ENCODE measurements around the gene MAP3K6.

The MAP3K6 gene

DNA sequence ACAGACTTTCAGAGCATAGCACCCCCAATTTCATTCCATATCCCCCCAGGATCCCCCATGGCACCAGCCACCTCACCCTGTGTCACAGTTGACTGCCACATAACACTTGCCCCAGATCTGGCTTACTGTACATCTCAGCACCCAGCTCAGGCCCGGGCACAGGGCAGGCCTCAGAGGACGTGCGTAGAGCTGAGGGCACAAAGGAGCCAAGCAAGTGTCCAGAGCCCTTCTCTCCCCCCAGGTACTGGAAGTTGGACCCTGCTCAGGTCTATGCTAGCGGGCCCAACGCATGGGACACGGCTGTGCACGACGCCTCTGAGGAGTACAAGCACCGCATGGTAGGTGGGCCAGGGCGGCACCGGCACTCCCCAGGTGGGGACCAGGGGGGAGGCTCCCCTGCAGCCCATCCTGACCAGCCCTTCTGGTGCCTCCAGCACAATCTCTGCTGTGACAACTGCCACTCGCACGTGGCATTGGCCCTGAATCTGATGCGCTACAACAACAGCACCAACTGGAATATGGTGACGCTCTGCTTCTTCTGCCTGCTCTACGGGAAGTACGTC lies 33.0 kb downstream of the MAP3K6 start:
- DNase-seq (ENCODE audit: low spot score), result no peak

DNA sequence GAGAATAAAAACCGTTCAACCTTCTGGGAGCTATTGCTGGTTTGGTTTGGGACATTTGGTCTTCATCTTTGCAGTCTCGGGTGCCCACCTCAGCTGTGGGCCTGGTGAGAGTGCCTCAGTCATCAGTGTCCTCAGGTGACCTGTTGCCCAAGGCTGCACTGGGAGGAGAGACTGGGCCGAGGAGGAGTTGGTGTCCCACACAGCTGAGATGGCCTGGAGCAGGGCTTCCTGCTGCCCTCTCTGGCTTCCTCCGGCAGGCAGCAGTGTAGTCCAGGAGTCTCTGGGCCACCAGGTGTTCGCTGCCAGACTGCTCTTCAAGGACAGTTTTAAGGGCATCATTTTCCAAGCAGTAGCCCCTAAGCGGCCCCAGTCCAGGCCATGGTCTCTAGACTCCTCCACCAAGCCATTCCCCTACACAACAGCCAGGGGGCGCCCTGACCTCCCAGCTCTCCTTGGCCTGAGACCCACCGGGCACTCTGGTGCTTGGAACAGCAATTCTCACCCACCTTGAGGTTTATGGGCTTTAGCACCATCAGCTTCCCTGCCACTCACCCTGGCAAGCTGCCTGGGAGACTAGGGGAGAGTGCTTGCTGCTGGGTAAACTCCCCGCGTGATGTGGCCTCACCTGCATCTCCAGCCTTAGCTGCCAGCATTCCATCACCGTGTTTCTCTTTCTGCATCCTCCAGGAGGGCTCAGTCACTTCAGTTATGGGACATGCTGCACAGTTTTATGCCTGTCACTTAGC lies 34.1 kb downstream of the MAP3K6 start:
- peak; percentile 94 for DNase-seq (ENCODE audit: low spot score)

DNA sequence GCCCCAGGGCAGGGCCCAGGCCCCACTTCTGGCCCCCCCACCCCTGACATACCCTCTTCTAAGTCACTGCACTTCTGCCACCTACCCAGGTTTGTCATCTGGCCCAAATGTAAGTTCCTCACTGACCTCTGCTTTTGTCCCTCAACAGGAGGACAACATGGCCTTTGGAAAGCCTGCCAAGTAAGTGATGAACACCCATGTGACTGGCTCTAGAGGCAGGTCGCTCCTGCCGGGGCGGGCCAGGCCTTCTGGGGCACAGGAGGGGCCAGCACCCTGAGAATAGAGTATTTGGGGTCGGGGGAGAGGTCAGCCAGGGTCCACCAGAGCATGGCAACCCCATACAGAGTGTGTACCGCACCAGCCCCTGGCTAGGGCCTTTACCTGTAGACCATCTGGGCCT lies 34.8 kb downstream of the MAP3K6 start:
- no peak for DNase-seq (ENCODE audit: low spot score)

DNA sequence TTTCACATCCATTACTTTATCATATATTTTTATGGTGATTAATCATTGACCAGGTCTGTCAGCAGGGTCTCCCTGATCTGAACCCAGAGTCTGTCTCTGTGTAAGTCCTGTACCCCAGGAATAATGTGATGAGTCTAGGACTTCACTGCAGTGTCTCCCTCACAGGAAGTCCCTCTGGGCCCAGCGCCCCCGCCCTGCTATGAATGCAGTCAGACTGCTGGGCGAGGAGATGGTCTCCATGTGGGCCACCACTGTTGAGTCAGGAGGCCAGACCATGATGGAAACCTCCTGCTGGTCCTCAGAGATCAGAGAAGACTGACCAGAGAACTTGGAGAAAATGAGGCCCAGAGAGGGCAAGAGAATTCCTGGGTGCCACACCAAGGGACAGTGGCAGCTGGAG lies 35.3 kb downstream of the MAP3K6 start:
- no peak for DNase-seq (ENCODE audit: low spot score)

DNA sequence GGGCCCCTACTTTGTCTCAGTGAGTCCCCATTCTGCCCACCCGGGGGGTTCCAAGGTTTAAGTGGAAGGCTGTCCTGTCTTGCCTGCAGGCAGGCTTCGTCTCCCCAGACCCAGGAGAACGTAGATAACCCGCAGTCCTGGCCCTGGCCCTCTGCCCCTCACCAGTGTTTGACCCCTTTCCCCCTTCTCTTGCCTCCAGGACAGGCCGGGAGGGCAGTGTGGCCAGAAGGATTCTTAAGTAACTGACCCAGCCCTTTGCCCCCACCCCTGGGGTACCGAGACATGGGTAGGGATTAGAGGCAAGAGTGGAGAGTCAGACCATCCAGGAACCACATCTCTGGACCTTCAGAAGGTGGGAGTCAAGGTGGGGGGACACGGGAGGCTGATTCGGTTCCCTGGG lies 36.0 kb downstream of the MAP3K6 start:
- DNase-seq (ENCODE audit: low spot score), result no peak

DNA sequence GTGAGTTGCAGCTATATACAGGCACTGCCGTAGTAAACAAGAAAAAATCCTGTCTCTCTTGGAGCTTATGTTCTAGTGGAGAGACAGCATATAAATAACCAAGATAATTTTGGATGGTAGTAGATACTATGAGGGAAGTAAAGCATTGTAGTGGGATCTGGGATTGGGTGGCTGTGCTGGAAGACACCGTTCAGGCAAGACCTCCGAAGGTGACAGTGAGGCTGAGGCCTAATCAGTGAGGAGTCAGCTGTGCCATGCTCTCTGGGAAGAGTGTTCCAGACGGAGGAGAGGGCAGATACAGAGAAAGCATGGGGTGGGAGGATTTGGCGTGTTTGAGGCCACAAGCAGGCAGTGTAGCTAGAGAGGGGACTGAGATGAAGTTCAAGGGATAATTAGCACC lies 38.8 kb downstream of the MAP3K6 start:
- DNase-seq (ENCODE audit: low spot score), result no peak

DNA sequence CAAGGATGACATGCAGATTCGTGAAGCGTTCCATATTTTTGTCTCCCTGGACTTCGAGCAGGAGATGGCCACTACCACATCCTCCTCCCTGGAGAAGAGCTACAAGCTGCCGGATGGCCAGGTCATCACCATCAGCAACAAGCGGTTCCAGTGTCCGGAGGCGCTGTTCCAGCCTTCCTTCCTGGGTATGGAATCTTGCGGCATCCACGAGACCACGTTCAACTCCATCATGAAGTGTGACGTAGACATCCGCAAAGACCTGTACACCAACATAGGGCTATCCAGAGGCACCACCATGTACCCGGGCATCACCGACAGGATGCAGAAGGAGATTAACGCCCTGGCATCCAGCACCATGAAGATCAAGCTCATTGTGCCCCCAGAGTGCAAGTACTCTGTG lies 41.5 kb downstream of the MAP3K6 start:
- no peak for DNase-seq (ENCODE audit: low spot score)

DNA sequence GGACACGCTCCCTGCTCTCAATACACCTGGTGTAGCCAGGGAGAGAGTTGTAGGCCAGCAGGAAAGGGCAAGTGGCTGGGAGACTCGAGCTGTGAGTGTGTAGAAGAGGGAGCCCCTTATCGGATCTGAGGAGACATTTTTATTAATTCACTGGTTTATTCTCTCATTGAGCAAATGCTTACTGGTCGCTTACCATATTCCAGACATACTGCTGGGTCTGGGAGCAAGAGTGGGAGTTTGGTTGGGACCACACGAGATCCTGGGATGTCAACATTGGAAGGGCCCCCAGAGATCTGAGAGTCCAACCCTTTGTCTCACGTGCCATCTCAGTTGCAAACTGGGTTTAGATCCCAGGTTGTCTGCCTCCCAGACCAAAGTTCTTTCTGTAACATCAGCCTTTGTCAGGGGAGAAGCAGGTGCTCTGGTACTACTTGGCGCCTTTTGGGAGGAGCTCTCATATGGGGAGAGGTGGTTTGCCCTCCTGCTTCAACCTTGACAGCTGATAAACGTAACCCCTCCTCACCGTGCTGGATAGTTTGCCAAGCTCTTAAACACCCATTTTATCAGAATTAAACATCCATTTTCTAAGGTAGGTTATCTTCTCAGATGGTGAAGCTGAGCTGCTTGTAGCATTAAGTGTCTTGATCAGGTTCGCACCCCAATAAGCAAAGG lies 44.1 kb downstream of the MAP3K6 start:
- no peak for DNase-seq (ENCODE audit: low spot score)

DNA sequence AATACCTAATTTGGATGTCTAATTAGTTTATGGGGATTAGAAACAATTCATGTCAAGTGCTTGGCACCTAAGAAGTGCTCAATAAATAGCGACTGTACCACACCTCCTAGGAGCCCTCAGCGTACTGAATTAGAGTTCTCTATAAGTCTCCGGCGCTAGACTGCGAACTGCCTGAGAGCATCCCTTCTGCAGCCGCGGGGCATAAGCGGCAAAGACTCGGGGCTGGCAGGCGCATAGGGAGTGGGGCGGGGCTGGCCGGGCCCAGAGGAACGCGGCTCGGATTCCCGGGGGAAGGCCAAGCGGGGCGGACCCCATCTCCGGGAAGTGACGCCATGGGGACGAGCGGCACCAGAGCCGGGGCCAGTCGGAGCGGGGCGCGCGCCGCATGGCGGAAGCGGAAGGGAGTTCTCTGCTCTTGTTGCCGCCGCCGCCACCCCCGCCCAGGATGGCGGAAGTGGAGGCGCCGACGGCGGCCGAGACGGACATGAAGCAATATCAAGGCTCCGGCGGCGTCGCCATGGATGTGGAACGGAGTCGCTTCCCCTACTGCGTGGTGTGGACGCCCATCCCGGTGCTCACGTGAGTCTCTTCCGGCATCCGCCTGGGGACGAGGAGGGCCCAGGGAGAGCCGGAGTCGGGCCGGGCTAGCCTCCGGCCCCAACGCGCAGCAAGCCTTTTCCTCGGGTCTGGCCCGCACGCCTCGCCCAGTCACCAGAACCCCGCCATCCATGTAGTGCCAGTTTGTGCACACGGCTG lies 44.8 kb downstream of the MAP3K6 start, which contains the start of gene TMEM222:
Gene TMEM222, plus strand, starts transcription at position 351 of the 756 bp plus-strand sequence. Its CDS starts 35 bp downstream, at position 386.
- peak; percentile 99 for DNase-seq (ENCODE audit: low spot score)

DNA sequence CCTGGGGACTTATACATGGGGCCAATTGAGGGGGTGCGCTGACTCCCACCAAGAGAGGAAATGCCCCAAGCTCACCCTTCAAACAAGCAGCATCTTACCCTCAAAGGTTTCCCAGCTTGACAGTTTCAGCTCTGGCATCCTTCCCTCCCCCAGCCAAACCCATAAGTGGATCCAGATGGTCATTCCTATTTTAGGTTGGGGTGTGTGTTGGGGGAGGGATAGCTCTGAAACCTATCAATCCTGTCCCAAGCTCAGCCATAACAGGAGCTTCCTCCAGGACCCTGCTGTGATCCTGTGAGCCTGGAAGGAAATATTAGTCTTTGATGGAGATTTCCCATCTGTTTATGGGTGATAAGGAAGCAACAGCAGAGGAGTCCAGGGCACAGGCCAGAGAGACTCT lies 48.2 kb downstream of the MAP3K6 start:
- DNase-seq (ENCODE audit: low spot score), result no peak

DNA sequence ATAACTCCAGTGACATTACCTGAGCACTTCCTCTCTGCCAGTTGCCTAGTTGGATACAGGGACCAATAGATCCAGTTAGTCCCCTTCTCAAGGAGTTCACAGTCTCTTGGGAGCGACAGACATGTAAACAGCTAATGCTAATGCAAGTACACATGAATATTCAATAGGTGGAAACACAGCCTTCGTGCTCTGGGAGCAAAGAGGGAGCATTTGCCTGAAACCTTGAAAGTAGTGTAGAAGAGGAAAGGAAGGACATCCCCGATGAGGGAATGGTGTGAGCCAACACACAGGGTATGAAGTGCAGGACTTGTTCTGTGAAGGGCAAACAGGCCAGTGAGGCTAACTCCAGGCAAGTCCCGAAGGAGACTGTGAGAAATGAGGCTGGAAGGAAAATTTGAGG lies 48.6 kb downstream of the MAP3K6 start:
- no peak for DNase-seq (ENCODE audit: low spot score)

DNA sequence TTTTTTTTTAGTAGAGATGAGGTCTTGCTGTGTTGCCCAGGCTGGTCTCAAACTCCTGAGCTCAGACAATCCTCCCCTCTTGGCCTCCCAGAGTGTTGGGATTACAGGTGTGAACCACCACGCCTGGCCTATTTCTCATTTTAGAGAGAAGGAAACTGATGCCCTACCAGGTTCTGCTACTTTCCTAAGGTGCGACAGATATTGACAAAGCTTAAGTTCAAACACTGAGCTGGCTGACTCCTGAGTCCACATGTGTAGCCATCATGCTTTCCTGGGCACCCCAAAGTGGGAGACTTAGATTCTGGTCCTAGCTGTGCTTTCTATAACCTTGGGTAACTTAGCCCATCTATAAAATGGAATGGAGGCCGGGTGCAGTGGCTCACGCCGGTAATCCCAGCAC lies 49.9 kb downstream of the MAP3K6 start:
- no peak for DNase-seq (ENCODE audit: low spot score)

DNA sequence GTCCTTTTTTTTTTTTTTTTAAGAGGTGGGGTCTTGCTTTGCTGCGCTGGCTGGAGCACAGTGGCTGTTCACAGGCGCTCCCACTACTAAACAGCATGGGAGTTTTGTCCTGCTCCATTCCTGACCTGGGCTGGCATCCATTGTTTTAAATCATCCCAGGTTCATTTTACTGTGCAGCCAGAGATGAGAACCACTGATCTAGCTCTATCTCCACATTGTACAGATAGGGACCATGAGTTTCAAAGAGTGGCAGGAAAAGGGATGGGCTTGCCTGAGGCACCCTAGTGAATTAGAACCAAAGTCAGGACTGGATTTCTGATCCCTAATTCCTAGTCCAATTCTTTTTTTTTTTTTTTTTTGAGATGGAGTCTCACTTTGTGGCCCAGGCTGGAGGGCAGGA lies 52.0 kb downstream of the MAP3K6 start:
- no peak for DNase-seq (ENCODE audit: low spot score)

DNA sequence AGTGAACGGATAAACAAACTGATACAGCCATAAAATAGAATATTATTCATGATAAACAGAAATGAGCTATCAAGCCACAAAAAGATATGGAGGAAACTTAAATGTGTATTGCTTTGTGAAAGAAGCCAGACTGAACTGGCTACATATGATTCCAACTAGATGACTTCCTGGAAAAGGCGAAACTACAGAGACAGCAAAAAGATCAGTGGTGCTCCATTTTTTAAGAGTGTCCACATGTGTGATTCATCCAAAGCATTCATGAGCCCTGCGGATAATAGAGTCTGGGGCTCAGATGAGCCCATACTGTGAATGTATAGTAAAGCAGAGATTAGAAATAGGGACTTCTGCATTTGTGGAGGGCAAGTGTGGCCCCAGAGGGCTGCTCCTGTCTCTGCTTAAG lies 52.6 kb downstream of the MAP3K6 start:
- no peak for DNase-seq (ENCODE audit: low spot score)

DNA sequence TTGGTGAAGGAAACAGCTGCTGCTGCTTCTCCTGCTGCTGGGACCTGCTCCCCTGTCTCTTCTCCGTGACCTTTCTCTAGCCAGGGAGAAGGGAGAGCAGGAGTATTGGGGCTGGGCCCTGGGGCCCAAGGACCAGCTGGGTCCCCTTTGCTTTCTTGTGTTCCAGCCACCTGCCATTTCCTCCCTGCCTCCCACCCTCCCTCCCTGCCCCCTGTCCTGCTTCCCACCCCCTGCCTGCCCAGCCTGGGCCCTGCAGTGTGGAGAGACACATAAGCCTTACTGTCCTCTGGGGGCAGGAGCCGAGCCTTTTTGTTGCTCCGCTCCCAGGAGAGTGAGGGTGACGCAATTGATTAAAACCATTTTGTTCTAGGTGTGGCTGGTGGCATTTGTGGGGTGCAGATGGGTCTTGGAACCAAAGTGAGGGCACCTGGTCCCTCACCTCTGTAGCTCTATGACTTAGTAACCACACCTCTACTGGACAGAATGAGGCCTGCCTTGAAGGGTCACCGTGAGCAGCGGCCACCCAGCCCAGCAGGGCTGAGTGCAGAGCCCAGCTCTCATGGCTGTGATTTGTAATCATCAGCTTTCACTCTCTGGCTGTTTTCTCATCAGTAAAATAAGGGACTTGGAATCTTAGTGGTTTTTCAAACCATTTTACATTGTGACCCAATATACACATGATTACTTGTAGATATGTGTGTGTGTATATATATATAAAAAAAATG lies 58.7 kb downstream of the MAP3K6 start:
- DNase-seq (ENCODE audit: low spot score), result no peak

DNA sequence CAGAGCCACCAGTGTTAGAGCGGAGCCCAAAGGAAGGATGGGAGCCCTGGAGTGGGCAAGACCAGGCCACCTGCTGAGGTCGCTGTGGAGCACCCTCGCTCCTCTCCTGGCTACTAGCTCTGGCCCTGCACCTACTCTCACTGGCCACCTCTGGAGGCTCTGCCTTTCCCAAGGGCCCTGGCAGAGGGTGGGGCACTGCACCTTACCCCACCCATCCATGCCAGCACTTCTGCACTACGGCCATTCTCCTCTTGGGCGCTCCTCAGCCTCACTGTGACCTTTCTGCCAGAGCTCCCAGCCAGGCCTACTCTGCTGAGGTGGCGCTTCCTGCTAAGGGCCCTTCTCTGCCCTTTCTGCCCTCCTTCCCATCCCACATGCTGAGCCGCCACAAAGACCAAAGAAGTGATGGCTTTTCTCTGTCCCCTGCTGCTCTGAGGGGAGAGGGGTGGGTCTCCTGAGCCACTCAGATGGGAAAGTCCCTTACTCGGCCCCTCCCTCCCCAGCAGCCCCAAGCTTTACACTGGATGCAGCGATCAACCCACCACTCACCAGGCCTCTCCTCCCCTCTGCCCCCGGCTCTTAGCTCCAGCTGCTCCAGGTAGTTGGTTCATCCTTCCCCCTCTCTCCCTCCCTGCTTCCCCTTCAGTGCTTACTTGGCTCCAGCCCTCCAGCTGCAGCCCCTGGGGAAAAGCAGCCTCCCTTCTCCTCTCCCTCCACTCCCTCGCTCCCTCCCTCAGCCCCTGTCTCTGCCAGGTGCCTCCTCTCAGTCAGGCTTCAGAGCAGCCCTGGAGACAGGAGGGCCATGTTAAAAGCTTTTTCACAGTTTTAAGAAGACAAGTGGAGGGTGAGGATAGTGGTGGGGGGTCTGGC lies 59.6 kb downstream of the MAP3K6 start:
- DNase-seq (ENCODE audit: low spot score), result peak; percentile 72

DNA sequence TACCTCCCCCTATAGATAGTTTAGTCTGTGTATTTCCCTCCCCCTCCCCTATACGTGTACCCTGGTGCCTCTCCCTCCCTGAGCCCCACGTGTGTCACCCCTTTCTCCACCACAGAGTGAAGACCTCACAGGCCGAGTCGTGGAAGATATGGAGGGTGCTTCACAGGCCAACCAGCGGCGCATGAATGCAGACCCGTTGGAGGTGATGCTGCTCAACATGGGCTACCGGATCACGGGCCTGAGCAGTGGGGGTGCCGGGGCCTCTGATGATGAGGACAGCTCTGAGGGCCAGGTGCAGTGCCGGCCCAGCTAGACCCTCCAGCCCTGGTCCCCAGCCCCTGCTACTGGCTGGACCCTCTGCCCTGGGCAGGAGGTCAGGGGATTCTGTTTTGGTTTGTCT lies 60.7 kb downstream of the MAP3K6 start:
- no peak for DNase-seq (ENCODE audit: low spot score)

All from iPS-NIHi11 (cell line).